ENCODE results near the gene RANBP1. TPM values are rescaled to one million over a fixed set of nuclear protein-coding genes. Genes with fewer than 3 reads are reported as not detected.

RANBP1 gene
- total and polyA plus RNA-seq, 9 of the 15 experiments (the other 6 are each of a cell fraction or from before 2014, with no cell fraction given): 162 to 2,891 (median 1,289) TPM

DNA sequence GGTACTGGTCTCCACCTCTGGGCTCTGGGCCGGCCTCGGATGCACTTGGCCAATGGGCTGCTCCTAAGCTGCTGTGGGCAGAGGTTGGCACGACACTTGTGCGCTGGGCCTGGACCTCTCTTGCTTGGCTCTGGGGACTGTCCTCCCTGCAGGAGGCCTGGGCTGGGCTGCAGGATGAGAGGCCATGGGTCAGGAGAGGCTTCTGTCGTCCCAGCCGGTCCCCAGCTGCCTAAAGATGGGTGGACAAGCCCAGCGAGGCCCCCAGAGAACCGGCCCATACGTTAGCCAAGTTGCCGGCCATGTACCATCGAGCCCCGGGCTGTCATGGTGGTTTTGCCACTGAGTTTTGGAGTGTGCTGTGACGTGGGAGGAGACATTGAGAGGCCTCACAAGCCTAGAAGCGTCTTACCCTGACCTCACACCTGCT is 36.6 kb downstream of the RANBP1 start (continued):
- TF ChIP-seq, protein P1, sequence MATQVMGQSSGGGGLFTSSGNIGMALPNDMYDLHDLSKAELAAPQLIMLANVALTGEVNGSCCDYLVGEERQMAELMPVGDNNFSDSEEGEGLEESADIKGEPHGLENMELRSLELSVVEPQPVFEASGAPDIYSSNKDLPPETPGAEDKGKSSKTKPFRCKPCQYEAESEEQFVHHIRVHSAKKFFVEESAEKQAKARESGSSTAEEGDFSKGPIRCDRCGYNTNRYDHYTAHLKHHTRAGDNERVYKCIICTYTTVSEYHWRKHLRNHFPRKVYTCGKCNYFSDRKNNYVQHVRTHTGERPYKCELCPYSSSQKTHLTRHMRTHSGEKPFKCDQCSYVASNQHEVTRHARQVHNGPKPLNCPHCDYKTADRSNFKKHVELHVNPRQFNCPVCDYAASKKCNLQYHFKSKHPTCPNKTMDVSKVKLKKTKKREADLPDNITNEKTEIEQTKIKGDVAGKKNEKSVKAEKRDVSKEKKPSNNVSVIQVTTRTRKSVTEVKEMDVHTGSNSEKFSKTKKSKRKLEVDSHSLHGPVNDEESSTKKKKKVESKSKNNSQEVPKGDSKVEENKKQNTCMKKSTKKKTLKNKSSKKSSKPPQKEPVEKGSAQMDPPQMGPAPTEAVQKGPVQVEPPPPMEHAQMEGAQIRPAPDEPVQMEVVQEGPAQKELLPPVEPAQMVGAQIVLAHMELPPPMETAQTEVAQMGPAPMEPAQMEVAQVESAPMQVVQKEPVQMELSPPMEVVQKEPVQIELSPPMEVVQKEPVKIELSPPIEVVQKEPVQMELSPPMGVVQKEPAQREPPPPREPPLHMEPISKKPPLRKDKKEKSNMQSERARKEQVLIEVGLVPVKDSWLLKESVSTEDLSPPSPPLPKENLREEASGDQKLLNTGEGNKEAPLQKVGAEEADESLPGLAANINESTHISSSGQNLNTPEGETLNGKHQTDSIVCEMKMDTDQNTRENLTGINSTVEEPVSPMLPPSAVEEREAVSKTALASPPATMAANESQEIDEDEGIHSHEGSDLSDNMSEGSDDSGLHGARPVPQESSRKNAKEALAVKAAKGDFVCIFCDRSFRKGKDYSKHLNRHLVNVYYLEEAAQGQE (IDR thresholded peaks at IDR 0.05; ENCODE audit: borderline replicate concordance): no peak
- TF ChIP-seq, protein P1 (CRISPR knock-in tag; IDR thresholded peaks at IDR 0.05; ENCODE audit: low read depth): no peak
- 0 out of 2 replicates have a peak, but pooled peaks have one; percentile 58 for TF ChIP-seq NR3C1 (CRISPR knock-in tag; IDR thresholded peaks at IDR 0.05)
- TF ChIP-seq, protein P2, sequence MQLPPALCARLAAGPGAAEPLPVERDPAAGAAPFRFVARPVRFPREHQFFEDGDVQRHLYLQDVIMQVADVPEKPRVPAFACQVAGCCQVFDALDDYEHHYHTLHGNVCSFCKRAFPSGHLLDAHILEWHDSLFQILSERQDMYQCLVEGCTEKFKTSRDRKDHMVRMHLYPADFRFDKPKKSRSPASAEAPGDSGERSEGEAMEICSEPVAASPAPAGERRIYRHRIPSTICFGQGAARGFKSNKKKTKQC (CRISPR knock-in tag; IDR thresholded peaks at IDR 0.05): no peak; the same call in 1 of the 2 replicates
- TF ChIP-seq ZNF444 (CRISPR knock-in tag; IDR thresholded peaks at IDR 0.05): no peak
- TF ChIP-seq GATAD2B (IDR thresholded peaks at IDR 0.05; ENCODE audit: borderline replicate concordance): no peak
- no peak for TF ChIP-seq EP400 (IDR thresholded peaks at IDR 0.05)
- TF ChIP-seq, protein P3, sequence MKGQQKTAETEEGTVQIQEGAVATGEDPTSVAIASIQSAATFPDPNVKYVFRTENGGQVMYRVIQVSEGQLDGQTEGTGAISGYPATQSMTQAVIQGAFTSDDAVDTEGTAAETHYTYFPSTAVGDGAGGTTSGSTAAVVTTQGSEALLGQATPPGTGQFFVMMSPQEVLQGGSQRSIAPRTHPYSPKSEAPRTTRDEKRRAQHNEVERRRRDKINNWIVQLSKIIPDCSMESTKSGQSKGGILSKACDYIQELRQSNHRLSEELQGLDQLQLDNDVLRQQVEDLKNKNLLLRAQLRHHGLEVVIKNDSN (CRISPR knock-in tag; IDR thresholded peaks at IDR 0.05): peak; percentile 59; the same call in 1 of the 2 replicates
- no peak for TF ChIP-seq SIN3B (IDR thresholded peaks at IDR 0.05; ENCODE audit: low read depth)
- TF ChIP-seq ZBTB7A (IDR thresholded peaks at IDR 0.05; ENCODE audit: borderline replicate concordance, control insufficient read depth, low read depth, low read length): 0 out of 2 replicates have a peak, but pooled peaks have one; percentile 43
- no peak for TF ChIP-seq ZC3H8 (IDR thresholded peaks at IDR 0.05)
- 0 out of 4 replicates have a peak, but pooled peaks of 1 of the 2 experiments have one; percentile 54 for TF ChIP-seq FOXA3 (CRISPR knock-in tag; conservative IDR thresholded peaks at IDR 0.05 in 1 of 2, IDR thresholded peaks at IDR 0.05 in 1 of 2)
- peak; percentile 58; the same call in 1 of the 2 replicates for TF ChIP-seq TAF15 (IDR thresholded peaks at IDR 0.05; ENCODE audit: low read depth, low read length)
- TF ChIP-seq ZNF324 (CRISPR knock-in tag; IDR thresholded peaks at IDR 0.05): no peak
- TF ChIP-seq, protein P4, sequence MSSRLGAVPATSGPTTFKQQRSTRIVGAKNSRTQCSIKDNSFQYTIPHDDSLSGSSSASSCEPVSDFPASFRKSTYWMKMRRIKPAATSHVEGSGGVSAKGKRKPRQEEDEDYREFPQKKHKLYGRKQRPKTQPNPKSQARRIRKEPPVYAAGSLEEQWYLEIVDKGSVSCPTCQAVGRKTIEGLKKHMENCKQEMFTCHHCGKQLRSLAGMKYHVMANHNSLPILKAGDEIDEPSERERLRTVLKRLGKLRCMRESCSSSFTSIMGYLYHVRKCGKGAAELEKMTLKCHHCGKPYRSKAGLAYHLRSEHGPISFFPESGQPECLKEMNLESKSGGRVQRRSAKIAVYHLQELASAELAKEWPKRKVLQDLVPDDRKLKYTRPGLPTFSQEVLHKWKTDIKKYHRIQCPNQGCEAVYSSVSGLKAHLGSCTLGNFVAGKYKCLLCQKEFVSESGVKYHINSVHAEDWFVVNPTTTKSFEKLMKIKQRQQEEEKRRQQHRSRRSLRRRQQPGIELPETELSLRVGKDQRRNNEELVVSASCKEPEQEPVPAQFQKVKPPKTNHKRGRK (tag; IDR thresholded peaks at IDR 0.05): no peak
- 0 out of 2 replicates have a peak, but pooled peaks have one; percentile 45 for TF ChIP-seq PRMT5 (CRISPR knock-in tag; IDR thresholded peaks at IDR 0.05)
- TF ChIP-seq TFAM (CRISPR knock-in tag; conservative IDR thresholded peaks at IDR 0.05): no peak
- no peak for TF ChIP-seq ZNF830 (CRISPR knock-in tag; IDR thresholded peaks at IDR 0.05)

Data from K562 (cell line).